IMR-90 (cell line): Measurements from ENCODE around the gene DHX38. TPM values are rescaled to one million over a fixed set of nuclear protein-coding genes. Genes with fewer than 3 reads are reported as not detected.

ENCODE experiments used
- ATAC-seq: fragments of 200-7000 bp; cut with Tn5 transposase; 2 replicates; pipeline ENCODE4 v1.9.1; 2020; ENCODE audit warnings: low read depth, mild to moderate bottlenecking, moderate library complexity
- BruUV-seq: library from RNA; stranded (reverse); fragments of 400-500 nt; replicated peaks from 2 replicates; lab custom pipeline; 2021; lab: Mats Ljungman, UMichigan
- CTCF ChIA-PET: fragments of 300-600 bp; formaldehyde crosslinking; extraction: SDS; loops from one replicate; lab custom pipeline; 2021; ENCODE audit warnings: antibody characterized with exemption; lab: Yijun Ruan, JAX
- POLR2A ChIA-PET: fragments of 300-600 bp; sonication (Branson Sonifier 250); formaldehyde crosslinking; loops from one replicate; lab custom pipeline; 2022; ENCODE audit warnings: antibody characterized with exemption; ENCODE audit not compliant: unreplicated experiment; lab: Charles Lee
- DNase-seq: peaks from one replicate; pipeline ENCODE4 v3.0.0; 2013
- H2AFZ ChIP-seq: replicated peaks from 2 replicates; pipeline ENCODE3; 2013; ENCODE audit warnings: low read length, mild to moderate bottlenecking; ENCODE audit not compliant: poor library complexity
- H2AK5ac ChIP-seq: 2 replicates; pipeline ENCODE4 v1.6.1; 2013; ENCODE audit warnings: low read depth, low read length, inconsistent platforms
- H2AK9ac ChIP-seq: replicated peaks from 2 replicates; pipeline ENCODE3; 2013; ENCODE audit warnings: mild to moderate bottlenecking, low read depth, low read length, moderate library complexity; ENCODE audit not compliant: poor library complexity
- H2BK120ac ChIP-seq: 2 replicates; pipeline ENCODE4 v1.6.1; 2013; ENCODE audit warnings: low read depth, low read length, inconsistent platforms
- H2BK15ac ChIP-seq: 3 replicates; pipeline ENCODE4 v1.6.1; 2013; ENCODE audit warnings: low read depth, low read length, inconsistent platforms
- H2BK20ac ChIP-seq: 2 replicates; pipeline ENCODE4 v1.6.1; 2013; ENCODE audit warnings: low read depth, mild to moderate bottlenecking, inconsistent platforms, low read length, moderate library complexity
- H2BK5ac ChIP-seq: 2 replicates; pipeline ENCODE4 v1.6.1; 2013; ENCODE audit warnings: mild to moderate bottlenecking, low read depth, low read length, inconsistent platforms; ENCODE audit not compliant: poor library complexity, severe bottlenecking
- H3K14ac ChIP-seq: replicated peaks from 2 replicates; pipeline ENCODE4 v1.6.1; 2013; ENCODE audit warnings: low read depth, low read length, inconsistent platforms
- H3K18ac ChIP-seq: 2 replicates; pipeline ENCODE4 v1.6.1; 2013; ENCODE audit warnings: low read depth, low read length, control low read depth
- H3K23ac ChIP-seq: 2 replicates; pipeline ENCODE4 v1.6.1; 2013; ENCODE audit warnings: low read depth, low read length, inconsistent platforms
- H3K27ac ChIP-seq: 2 replicates; pipeline ENCODE4 v1.5.1; 2013; ENCODE audit warnings: mild to moderate bottlenecking, control low read depth, low read length; ENCODE audit not compliant: insufficient read depth
- H3K27me3 ChIP-seq: 2 replicates; pipeline ENCODE4 v1.6.1; 2013; ENCODE audit warnings: low read length; ENCODE audit not compliant: control insufficient read depth, insufficient read depth
- H3K36me3 ChIP-seq: 2 replicates; pipeline ENCODE4 v1.6.1; 2013; ENCODE audit warnings: low read length, mixed read lengths; ENCODE audit not compliant: control insufficient read depth, insufficient read depth
- H3K4ac ChIP-seq: 2 replicates; pipeline ENCODE4 v1.6.1; 2013; ENCODE audit warnings: low read depth, low read length, inconsistent platforms
- H3K4me1 ChIP-seq: 2 replicates; pipeline ENCODE4 v1.6.1; 2013; ENCODE audit warnings: low read length, mixed read lengths; ENCODE audit not compliant: control insufficient read depth, insufficient read depth
- H3K4me2 ChIP-seq: 2 replicates; pipeline ENCODE4 v1.6.1; 2013; ENCODE audit warnings: low read depth, mild to moderate bottlenecking, control low read depth, low read length, moderate library complexity
- H3K4me3 ChIP-seq: 2 replicates; pipeline ENCODE4 v1.5.1; 2013; ENCODE audit warnings: low read depth, mild to moderate bottlenecking, control low read depth, low read length, moderate library complexity; ENCODE audit not compliant: insufficient read depth
- H3K56ac ChIP-seq: 2 replicates; pipeline ENCODE4 v1.6.1; 2013; ENCODE audit warnings: low read length, inconsistent platforms; ENCODE audit not compliant: insufficient read depth; ENCODE audit errors: extremely low read depth
- H3K79me1 ChIP-seq, 2 experiments: 2 replicates each; pipeline ENCODE4 v1.6.1; 2013; ENCODE audit warnings: low read length in 2 of 2, inconsistent platforms in 1 of 2, low read depth in 1 of 2
- H3K9ac ChIP-seq: 2 replicates; pipeline ENCODE4 v1.6.1; 2013; ENCODE audit warnings: low read depth, low read length, control low read depth
- H3K9me1 ChIP-seq: 2 replicates; pipeline ENCODE4 v1.6.1; 2013; ENCODE audit warnings: low read length, inconsistent platforms; ENCODE audit not compliant: insufficient read depth
- H3K9me3 ChIP-seq: 2 replicates; pipeline ENCODE4 v1.6.1; 2013; ENCODE audit warnings: low read length; ENCODE audit not compliant: control insufficient read depth, insufficient read depth
- H4K20me1 ChIP-seq: 2 replicates; pipeline ENCODE4 v1.6.1; 2013; ENCODE audit warnings: low read length, inconsistent platforms; ENCODE audit not compliant: insufficient read depth
- H4K5ac ChIP-seq: 2 replicates; pipeline ENCODE4 v1.6.1; 2013; ENCODE audit warnings: mild to moderate bottlenecking, low read depth, low read length, control low read depth
- H4K8ac ChIP-seq, 2 experiments: 2 replicates each; pipeline ENCODE4 v1.6.1; 2013; ENCODE audit warnings: low read depth in 2 of 2, low read length in 2 of 2, control low read depth in 1 of 2, inconsistent platforms in 1 of 2
- H4K91ac ChIP-seq: 2 replicates; pipeline ENCODE4 v1.6.1; 2013; ENCODE audit warnings: low read depth, low read length, inconsistent platforms; ENCODE audit not compliant: insufficient read depth
- CEBPB ChIP-seq: IDR thresholded peaks from 2 replicates; pipeline ENCODE4 v1.6.1; 2012; ENCODE audit warnings: low read depth, low read length, improper control_type of control experiment
- CHD1 ChIP-seq: IDR thresholded peaks from 2 replicates; pipeline ENCODE4 v1.6.1; 2012; ENCODE audit warnings: low read depth, low read length, improper control_type of control experiment
- CTCF ChIP-seq: conservative IDR thresholded peaks from 2 replicates; pipeline ENCODE4 v1.5.1; 2012; ENCODE audit warnings: mild to moderate bottlenecking, low read depth, low read length, improper control_type of control experiment
- ELK1 ChIP-seq: fragments of 150-350 bp; IDR thresholded peaks from 2 replicates; pipeline ENCODE4 v1.6.1; 2016; ENCODE audit warnings: low read depth, mild to moderate bottlenecking, low read length, moderate library complexity, borderline replicate concordance
- FOS ChIP-seq: fragments of 150-350 bp; IDR thresholded peaks from 2 replicates; pipeline ENCODE4 v1.6.1; 2016; ENCODE audit warnings: low read depth, low read length
- MAFK ChIP-seq: IDR thresholded peaks from 2 replicates; pipeline ENCODE4 v1.6.1; 2012; ENCODE audit warnings: low read depth, low read length, improper control_type of control experiment
- NFE2L2 ChIP-seq: fragments of 150-350 bp; IDR thresholded peaks from 2 replicates; pipeline ENCODE4 v1.6.1; 2016; ENCODE audit warnings: low read depth, mild to moderate bottlenecking, low read length
- POLR2A ChIP-seq: IDR thresholded peaks from 2 replicates; pipeline ENCODE4 v1.6.1; 2012; ENCODE audit warnings: mild to moderate bottlenecking, low read depth, low read length
- RAD21 ChIP-seq: IDR thresholded peaks from 2 replicates; pipeline ENCODE4 v1.6.1; 2012; ENCODE audit warnings: low read length, improper control_type of control experiment
- RCOR1 ChIP-seq: IDR thresholded peaks from 2 replicates; pipeline ENCODE4 v1.6.1; 2012; ENCODE audit warnings: mild to moderate bottlenecking, low read length, improper control_type of control experiment; ENCODE audit not compliant: insufficient replicate concordance
- RFX5 ChIP-seq: IDR thresholded peaks from 2 replicates; pipeline ENCODE4 v1.8.0; 2012; ENCODE audit warnings: low read depth, mild to moderate bottlenecking, low read length, moderate library complexity
- USF2 ChIP-seq: fragments of 150-350 bp; IDR thresholded peaks from 2 replicates; pipeline ENCODE4 v1.6.1; 2017; ENCODE audit warnings: mild to moderate bottlenecking, antibody characterized with exemption, low read length, low read depth
- whole genome bisulfite sequencing, 2 experiments: methylation state at CpG; one replicate each; pipeline versions ENCODE4 v1.1.5 to v1.1.7; 2013; ENCODE audit warnings: missing lambda C conversion rate in 2 of 2; ENCODE audit not compliant: insufficient read length in 1 of 2; ENCODE audit errors: extremely low coverage in 2 of 2; 5-methylcytosine and 5-hydroxymethylcytosine counted together
- dilution Hi-C: fragments of 300-500 bp; cut with HindIII; formaldehyde crosslinking; loops from one replicate; pipeline ENCODE4 v1.14.3; 2018; ENCODE audit warnings: low sequenced_read_pairs; ENCODE audit not compliant: unreplicated experiment
- in situ Hi-C: fragments of 300-500 bp; cut with MboI; formaldehyde crosslinking; loops from 3 replicates; pipeline ENCODE4 v1.14.3; 2019; ENCODE audit warnings: low sequenced_read_pairs, inconsistent platforms, mixed read lengths
- intact Hi-C: fragments of 100-400 bp; cut with micrococcal nuclease; formaldehyde crosslinking; loops from 2 replicates; pipeline ENCODE4 v1.10.0; 2022
- polyA plus RNA-seq, 3 experiments: library from polyadenylated mRNA; depleted of rRNA; stranded (reverse); fragments of >200 nt; gene quantifications; 2 replicates each; pipeline ENCODE4 v1.2.3, GENCODE V29; 2012; ENCODE audit warnings: low replicate concordance in 1 of 3
- total RNA-seq: library from RNA; depleted of rRNA; stranded (reverse); fragments of >200 nt; gene quantifications from 2 replicates; pipeline ENCODE4 v1.2.3, GENCODE V29; 2012

DHX38 gene
- total and polyA plus RNA-seq, 2 of the 4 experiments (the other 2 are of a cell fraction), result 45.4 to 49.6 TPM

- no TSS peak for BruUV-seq
- Histone ChIP-seq H3K27ac (no peak overlapping the region), H3K9me1 (no peaks in the 10 kb centered on the region; the same call in 1 of the 2 replicates), H4K5ac (no peak overlapping the region), H2BK5ac (no peak overlapping the region), H3K56ac (no peak overlapping the region), H3K27me3 (no peaks in the 10 kb centered on the region), H2BK120ac (no peak overlapping the region), H3K79me1 (no peaks in the 10 kb centered on the region), H2AK5ac (no peak overlapping the region), H3K9me3 (no peaks in the 10 kb centered on the region), H3K4me1 (no peaks in the 10 kb centered on the region), H2AK9ac (no peak overlapping the region), H3K18ac (no peak overlapping the region), H2AFZ (no peak overlapping the region), H3K4ac (no peak overlapping the region), H2BK15ac (no peak overlapping the region), H3K4me2 (no peak overlapping the region), H4K8ac (no peak overlapping the region), H4K91ac (no peak overlapping the region), H3K14ac (no peak overlapping the region), H3K4me3 (no peak overlapping the region), H2BK20ac (no peak overlapping the region), H3K36me3 (peaks cover 70% of the 10 kb centered on the region), H3K9ac (no peak overlapping the region), H4K20me1 (no peaks in the 10 kb centered on the region), H3K23ac (no peak overlapping the region)
- no peak for ATAC-seq
- ChIA-PET POLR2A (no interaction called here), CTCF (no interaction called here)
- in situ Hi-C loops, result no loop called here
- dilution Hi-C loops, result no loop called here
- DNase-seq, result no peak
- WGBS, 2 experiments, result 98% methylated on average over 7 of the region's 12 CpGs; no CpG with 5 or more reads in 1 of the 2 experiments
- no peak for TF ChIP-seq CHD1
- TF ChIP-seq FOS, result no peak
- no peak for TF ChIP-seq MAFK
- no peak for TF ChIP-seq RFX5
- no peak for TF ChIP-seq CTCF
- no peak for TF ChIP-seq NFE2L2
- TF ChIP-seq POLR2A, result no peak
- no peak for TF ChIP-seq RAD21
- TF ChIP-seq USF2, result no peak
- no peak for TF ChIP-seq CEBPB
- TF ChIP-seq ELK1, result no peak
- TF ChIP-seq RCOR1, result no peak
- intact Hi-C loops, result no loop called here
Measured at GRCh38 chr16:72109966-72110530, 16.4 kb downstream of the DHX38 start.
